HG03565 (cell line): Measurements from ENCODE around the gene NAA35.
"Not testable (repeated sequence)": the region's sequence is repeated elsewhere in the genome, so short reads cannot be mapped to it uniquely, and the experiment has no call there.

ENCODE experiments used
- ATAC-seq: cut with Tn5 transposase; IDR thresholded peaks from one replicate; pipeline ENCODE4 v1.9.1; 2021; ENCODE audit warnings: mild to moderate bottlenecking, moderate library complexity; ENCODE audit not compliant: unreplicated experiment

The NAA35 gene

DNA sequence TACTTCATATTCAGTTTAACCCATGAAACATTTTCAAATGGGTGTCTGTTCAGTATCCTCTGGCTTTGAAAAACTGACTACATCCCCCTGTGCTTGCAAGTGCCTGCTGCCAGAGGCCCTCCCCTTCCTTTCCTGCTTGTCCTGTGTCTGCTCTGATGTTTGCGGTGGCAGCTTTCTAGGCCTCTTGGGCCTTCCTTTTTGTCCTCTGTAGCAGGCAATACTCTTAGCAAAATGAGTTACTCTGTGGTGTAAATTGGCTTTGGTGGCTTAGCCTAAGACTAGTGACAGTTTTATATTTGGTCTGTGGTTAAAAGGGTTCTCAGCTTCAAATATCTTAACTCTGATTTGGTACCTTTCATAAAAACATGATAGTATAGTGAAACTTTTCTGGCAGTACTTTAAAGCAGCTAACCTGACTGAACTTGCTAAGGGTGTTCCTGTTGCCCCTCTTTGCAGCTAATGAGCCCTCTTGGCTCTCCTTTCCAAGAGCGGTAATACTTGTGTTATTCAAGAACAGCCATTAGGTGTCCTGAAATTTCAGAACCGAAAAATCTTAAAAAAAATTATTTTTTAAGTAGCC, 81.8 kb downstream of the NAA35 start:
- no peak for ATAC-seq

DNA sequence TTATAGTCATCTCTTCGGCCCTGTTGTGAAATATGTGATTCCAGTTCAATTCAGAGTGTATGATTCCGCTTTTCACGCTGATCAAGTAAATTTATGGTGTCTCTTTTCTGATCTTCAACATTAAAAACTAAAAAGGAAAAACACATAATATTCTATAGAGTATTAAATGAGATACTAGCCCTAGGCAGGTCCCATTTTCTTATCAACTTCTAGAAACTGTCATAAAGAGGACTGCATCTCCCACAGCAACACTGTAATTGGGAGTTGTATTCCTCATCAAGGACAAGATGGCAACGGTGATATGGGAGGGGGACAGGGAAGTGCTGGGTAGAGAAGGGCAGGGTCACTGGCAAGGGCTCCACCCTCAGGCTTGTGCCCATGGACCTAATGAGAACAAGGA, 86.8 kb downstream of the NAA35 start:
- ATAC-seq, result no peak

- ATAC-seq, result no peak
Observed at GRCh38 chr9:86034863-86035734, 94.2 kb downstream of the NAA35 start.

GRCh38 chr9:86035827-86036440, 95.0 kb downstream of the NAA35 start:
- no peak for ATAC-seq

DNA sequence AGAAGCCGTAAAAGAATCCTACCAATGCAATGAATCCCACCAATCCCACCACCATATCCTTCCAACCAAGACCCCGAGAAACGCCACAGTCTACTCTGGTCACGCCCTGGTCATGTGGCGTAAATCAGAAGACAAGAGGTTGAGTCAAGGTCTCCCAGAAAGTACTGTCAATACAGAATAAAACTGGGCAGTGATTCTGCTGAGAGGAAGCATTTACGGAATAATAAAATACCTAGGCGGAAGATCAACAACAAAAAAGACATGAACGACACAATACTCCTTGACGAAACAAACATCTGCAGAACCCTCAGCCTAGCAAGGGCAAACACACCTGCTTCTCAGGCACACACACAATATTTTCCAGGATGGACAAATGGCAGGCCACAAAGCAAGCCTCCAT, 95.6 kb downstream of the NAA35 start:
- no peak for ATAC-seq

- ATAC-seq, result no peak
Observed at GRCh38 chr9:86039991-86040860, 99.3 kb downstream of the NAA35 start.

DNA sequence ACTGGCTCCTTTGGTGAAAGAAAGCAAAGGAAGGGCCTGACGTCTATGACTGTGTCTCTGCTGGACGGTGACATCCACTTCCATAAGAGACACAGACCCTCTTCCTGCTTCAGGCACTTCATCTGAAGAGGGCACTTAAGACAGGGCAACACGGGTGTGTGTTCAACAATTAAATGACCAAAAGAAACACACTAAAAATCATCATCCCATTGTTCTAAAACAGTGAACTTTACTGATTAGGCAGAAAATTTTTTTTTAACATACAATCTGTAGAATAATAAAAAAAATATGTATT, 99.9 kb downstream of the NAA35 start:
- ATAC-seq, result no peak

GRCh38 chr9:86041311-86041741, 100.4 kb downstream of the NAA35 start:
- ATAC-seq, result no peak

GRCh38 chr9:86042199-86042978, 101.4 kb downstream of the NAA35 start:
- ATAC-seq, result no peak

DNA sequence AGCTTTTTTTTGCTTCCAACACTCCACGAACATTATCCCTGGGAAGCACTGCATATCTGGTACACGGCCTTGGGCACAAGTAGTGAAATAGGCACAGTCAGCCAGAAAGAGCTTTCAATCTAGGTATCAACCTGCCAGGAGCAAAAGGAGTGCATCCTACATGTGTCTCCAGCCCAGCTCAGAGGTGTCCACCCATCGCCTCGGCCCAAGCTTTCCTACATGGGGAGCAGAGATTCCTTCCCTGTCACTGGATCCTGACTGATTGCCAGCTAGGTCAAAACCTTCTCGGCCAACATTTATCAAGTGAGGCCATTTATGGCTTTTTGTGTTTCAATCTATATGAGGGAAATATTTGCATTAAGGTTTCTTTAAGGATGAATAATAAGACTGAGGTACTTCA, 102.6 kb downstream of the NAA35 start:
- ATAC-seq, result no peak

DNA sequence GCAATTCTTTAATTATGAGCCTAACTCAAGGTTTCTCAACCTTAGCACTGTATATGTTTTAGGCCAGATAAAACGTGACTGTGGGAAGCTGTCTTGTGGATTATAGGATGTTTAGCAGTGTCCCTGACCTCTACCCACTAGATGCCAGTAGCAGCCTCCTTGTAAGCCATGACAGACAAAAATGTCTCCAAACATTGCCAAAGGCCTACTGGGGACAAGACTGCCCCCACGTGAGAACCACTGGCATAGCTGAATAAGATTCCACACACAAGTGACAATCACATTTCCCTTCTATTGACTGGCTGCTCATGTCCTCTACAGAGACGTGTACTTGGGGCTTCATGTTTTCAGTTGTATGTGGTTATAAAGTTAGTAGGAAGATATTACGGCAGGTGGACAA, 103.1 kb downstream of the NAA35 start:
- no peak for ATAC-seq

- ATAC-seq, result no peak
Observed at GRCh38 chr9:86045654-86046053, 104.7 kb downstream of the NAA35 start.

GRCh38 chr9:86046071-86046636, 105.2 kb downstream of the NAA35 start:
- ATAC-seq, result no peak

DNA sequence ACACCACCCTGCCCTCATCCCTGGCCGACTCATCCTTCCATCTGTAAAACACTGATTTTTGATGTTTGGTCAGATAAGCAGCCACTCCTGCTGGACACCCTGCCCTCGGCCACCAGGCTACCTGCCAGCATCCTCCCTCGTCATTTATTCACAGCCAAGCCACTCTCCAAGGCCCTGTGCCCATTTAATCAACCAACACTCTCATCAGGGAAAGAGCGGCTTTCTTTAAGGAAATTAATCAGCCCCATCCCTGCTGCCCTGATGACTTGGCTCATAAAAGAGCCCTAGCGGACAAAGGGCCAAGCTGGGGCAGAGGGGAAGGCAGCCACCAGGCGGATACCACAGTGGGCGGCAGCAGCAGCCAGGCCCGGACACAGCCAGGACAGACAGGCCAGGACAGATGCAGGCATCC, 106.0 kb downstream of the NAA35 start:
- no peak for ATAC-seq

DNA sequence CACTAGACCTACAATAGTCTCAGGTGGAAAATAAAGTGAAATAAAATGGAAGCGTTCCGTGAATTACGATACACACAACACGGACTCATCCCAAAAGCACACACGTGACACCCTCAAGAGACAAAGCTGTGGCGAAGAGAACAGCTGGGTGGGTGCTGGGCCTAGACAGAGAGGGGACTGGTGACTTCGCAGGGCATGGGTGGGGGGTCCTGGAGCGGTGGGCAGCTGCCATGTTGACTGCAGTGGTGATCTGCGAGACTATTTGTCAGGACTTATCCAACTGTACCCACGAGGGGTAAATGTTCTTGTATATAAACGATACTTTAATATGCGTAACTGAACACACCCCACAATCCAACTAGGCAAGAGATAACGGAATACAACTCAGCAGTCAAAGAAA, 106.4 kb downstream of the NAA35 start:
- no peak for ATAC-seq

DNA sequence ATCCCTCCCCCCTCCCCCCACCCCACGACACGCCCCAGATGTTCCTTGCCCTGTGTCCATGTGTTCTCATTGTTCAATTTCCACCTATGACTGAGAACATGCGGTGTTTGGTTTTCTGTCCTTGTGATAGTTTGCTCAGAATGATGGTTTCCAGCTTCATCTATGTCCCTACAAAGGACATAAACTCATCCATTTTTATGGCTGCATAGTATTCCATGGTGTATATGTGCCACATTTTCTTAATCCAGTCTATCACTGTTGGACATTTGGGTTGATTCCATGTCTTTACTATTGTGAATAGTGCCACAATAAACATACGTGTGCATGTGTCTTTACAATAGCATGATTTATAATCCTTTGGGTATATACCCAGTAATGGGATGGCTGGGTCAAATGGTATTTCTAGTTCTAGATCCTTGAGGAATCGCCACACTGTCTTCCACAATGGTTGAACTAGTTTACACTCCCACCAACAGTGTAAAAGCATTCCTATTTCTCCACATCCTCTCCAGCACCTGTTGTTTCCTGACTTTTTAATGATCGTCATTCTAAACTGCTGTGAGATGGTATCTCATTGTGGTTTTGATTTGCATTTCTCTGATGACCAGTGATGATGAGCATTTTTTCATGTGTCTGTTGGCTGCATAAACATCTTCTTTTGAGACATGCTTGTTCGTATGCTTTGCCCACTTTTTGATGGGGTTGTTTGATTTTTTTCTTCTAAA, 107.2 kb downstream of the NAA35 start:
- ATAC-seq, result not testable (repeated sequence)

DNA sequence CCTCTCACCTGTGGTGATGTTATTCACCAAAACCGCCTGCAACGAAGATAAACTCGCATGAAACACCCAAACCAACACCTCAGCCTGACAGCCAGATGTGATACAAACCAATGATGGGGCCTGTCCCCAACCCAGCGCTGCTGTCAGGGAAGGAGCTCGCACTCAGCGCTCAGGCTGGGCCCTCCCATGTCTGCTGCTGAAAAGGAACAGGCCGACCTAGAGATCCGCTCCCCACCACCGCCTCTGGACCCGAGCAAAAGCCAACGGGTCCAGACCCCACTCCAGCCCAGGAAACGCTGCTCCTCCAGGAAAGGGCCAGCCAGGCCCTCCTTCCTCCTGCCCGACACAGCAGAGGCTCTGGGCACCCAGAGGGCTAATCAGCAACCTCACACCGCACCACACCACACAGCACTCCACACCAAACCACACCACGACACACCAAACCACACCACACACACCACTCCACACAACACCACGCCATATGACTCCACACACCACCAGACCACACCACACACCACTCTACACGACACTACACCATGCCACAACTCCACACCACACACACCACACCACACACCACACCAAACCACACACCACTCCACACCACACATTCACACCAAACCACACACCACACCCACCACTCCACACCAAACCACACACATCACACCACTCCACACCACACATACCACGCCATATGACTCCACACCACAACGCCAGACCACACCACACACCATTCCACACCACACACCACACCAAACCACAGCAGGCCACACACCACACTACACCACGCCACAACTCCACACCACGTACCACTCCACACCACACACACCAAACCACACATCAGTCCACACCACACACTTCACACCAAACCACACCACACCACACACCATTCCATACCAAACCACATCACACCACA, 111.9 kb downstream of the NAA35 start:
- no peak for ATAC-seq

GRCh38 chr9:86054695-86055094, 113.7 kb downstream of the NAA35 start:
- ATAC-seq, result no peak

GRCh38 chr9:86057491-86057890, 116.5 kb downstream of the NAA35 start:
- ATAC-seq, result no peak
